ENCODE data around the gene MYOM1.

MYOM1 gene

DNA sequence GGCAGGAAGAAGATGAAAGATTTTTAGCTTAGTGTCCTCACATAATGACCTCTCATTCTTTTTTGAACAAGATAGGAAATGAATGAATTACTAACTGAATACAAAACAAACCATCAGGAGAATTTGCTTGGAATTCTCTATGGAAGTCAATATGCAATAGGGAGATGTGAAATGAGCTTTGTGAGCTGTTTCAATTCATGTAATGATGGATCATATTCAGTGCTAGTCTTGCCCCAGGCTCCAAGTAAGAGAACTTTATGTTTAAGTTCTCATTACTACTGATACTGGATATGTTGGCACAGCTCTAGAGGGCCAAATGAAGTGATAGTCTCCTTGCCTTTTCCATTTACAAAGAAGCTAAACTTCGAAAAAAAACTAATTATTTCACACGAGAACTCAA is 29.2 kb downstream of the MYOM1 start:
- no peak overlapping the region for H3K4me3 ChIP-seq (ENCODE audit: control insufficient read depth, low read depth, low read length)
- TF ChIP-seq, protein P1, sequence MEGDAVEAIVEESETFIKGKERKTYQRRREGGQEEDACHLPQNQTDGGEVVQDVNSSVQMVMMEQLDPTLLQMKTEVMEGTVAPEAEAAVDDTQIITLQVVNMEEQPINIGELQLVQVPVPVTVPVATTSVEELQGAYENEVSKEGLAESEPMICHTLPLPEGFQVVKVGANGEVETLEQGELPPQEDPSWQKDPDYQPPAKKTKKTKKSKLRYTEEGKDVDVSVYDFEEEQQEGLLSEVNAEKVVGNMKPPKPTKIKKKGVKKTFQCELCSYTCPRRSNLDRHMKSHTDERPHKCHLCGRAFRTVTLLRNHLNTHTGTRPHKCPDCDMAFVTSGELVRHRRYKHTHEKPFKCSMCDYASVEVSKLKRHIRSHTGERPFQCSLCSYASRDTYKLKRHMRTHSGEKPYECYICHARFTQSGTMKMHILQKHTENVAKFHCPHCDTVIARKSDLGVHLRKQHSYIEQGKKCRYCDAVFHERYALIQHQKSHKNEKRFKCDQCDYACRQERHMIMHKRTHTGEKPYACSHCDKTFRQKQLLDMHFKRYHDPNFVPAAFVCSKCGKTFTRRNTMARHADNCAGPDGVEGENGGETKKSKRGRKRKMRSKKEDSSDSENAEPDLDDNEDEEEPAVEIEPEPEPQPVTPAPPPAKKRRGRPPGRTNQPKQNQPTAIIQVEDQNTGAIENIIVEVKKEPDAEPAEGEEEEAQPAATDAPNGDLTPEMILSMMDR (conservative IDR thresholded peaks at IDR 0.05; ENCODE audit: control insufficient read depth, insufficient read depth, low read depth, low read length) = no peak
- DNase-seq (ENCODE audit: low read depth) = no peak

DNA sequence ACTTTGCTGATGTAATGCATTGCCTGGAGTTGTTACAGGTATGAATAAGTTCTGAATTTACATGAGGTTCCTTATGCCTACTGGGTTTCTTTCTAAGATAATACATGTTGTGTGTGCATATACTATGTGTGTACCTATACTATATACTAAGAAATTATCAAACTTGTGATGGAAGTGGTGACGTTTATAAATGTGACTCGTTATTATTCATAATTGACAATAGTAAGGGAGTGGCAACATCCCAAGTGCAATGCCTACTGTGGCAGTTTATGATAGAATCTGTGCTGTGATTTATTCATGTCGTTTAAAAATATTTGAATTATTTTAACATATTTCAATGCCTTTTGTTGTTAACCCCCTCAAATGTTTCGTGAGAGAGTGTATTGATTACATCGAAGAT is 29.9 kb downstream of the MYOM1 start:
- TF ChIP-seq, protein P1 (conservative IDR thresholded peaks at IDR 0.05; ENCODE audit: control insufficient read depth, insufficient read depth, low read depth, low read length) = no peak
- no peak for DNase-seq (ENCODE audit: low read depth)

DNA sequence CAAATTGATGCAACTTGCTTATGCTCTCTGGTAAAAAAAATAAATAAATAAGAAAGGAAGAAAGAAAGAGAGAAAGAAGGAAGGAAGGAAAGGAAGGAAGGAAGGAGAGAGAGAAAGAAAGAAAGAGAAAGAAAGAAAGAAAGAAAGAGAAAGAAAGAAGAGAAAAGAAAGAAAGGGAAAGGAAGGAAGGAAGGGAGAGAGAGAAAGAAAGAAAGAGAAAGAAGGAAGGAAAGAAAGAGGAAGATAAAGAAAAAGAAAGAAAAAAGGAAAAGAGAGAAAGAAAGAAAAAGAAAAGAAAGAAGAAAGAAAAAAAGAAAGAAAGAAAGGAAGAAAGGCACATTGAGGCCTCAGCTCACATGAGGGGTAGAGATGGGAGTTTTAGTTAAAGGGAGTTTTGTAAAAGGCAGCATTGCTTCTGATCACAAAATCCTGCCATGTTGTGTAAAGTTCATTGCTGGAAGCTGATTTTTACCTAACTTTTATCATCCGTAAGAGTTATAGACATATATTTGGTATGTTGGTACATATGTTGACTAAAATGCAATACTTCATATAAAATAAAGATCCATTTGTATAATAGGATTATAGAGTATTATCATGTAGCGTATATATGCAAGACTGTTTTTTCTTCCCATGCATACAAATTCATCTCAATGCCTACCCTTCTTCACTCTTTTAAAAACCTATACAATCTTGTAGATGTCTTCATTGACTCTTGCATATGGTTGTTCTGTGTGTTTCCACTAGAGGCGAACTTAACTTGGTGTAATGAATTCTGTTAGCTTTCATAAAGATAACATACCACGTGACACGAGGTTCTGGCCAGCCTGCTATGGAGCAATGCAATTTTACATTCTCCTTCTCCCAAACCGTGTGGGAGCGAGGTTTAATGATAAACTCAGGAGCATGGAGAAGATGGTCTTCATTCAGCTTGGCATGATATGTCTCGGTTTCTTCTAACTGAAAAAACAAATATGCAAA is 32.8 kb downstream of the MYOM1 start:
- no peak overlapping the region for H3K4me3 ChIP-seq (ENCODE audit: control insufficient read depth, low read depth, low read length)
- DNase-seq (ENCODE audit: low read depth) = peak; percentile 48
- TF ChIP-seq, protein P1 (conservative IDR thresholded peaks at IDR 0.05; ENCODE audit: control insufficient read depth, insufficient read depth, low read depth, low read length) = peak; percentile 32

More for the DNA sequence above, 29.9 kb downstream of the MYOM1 start:
- H3K4me3 ChIP-seq (ENCODE audit: control insufficient read depth, low read depth, low read length) = no peak overlapping the region

DNA sequence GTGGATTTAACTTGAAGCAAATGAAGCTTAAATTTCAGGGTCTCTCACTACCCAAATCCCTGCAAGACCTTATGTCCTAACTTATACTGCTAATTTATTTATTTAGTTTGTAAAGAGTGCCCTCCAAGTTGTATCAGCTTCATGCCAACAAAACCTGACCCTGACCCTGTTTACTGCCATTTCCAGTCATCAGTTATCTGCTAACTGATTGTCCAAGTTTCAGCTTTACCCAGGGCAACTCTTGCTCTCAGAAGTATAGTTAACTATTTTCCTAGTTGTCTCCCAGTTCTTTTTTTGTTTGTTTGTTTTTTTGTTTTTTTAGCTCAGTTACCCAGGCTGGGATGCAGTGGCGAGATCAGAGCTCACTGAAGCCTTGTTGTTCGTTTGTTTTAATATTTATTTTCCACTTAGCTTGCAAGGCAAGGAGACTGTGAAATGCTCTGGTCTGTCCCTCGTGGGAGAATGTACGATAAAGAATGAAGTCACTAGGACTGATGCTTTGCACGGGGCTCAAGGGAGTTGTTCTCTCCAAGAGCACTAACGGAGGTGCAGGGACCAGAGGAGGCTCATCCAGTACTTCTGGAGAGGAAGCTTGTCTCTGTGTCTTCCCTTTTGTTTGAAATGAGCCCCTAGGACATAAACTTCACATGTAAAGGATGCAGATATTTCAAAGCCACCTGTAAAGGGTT is 35.3 kb downstream of the MYOM1 start:
- no peak overlapping the region for H3K4me3 ChIP-seq (ENCODE audit: control insufficient read depth, low read depth, low read length)
- no peak for DNase-seq (ENCODE audit: low read depth)
- TF ChIP-seq, protein P1 (conservative IDR thresholded peaks at IDR 0.05; ENCODE audit: control insufficient read depth, insufficient read depth, low read depth, low read length) = no peak

DNA sequence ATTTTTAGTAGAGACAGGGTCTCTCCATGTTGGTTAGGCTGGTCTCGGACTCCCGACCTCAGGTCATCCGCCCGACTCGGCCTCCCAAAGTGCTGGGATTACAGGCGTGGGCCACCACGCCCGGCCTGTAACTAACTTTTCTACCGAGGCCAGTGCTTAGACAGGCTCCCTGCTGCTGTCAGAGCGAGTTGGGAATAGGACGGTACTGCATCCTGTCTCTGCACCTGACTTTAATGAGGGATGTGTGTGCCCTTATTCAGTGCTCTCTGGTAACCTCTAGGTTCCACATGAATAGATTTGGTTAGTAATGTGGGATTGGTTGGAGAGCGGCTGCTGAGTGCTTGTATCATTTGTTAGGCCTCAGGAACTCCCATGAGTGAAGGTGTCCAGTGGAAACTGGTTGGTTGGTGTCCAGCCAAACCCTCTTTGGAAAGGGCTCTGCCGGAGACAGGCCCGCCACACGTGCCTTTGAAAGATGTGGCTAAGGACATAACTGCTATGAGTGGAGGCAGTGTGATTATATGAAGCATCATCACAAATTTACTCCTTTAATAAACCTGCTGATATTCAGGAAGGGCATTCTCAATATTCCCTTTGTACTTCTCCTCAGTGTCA is 36.6 kb downstream of the MYOM1 start:
- TF ChIP-seq, protein P1 (conservative IDR thresholded peaks at IDR 0.05; ENCODE audit: control insufficient read depth, insufficient read depth, low read depth, low read length) = no peak
- DNase-seq (ENCODE audit: low read depth) = no peak
- H3K4me3 ChIP-seq (ENCODE audit: control insufficient read depth, low read depth, low read length) = no peak overlapping the region

DNA sequence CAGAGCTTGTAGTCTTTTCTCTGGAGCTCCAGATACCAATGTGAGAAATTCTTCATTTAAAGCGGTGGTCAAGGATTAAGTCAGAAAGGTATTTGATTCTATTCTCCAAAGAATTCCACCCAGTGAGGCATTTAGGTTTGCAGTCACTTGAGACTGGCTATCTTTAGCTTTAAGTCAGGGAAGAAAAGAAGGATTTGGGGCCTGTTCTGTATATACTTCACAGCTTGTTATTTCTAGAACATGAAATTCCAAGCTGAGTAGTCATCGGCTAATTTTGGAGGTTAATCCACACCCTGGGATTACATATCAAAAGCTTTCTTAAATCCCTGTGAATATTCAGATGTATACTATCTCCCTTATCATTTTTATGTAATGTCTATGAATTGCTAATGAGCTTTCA is 39.4 kb downstream of the MYOM1 start:
- DNase-seq (ENCODE audit: low read depth) = no peak
- TF ChIP-seq, protein P1 (conservative IDR thresholded peaks at IDR 0.05; ENCODE audit: control insufficient read depth, insufficient read depth, low read depth, low read length) = no peak
- no peak overlapping the region for H3K4me3 ChIP-seq (ENCODE audit: control insufficient read depth, low read depth, low read length)

Measured in fibroblast of mammary gland (primary cell).